Muscle of leg (tissue), 11 donors: Measurements from ENCODE around the gene CFAP299. TPM values are rescaled to one million over a fixed set of nuclear protein-coding genes. Genes with fewer than 3 reads are reported as not detected.

Source experiments
- DNase-seq: peaks from one replicate; pipeline ENCODE4 v3.0.0; 2013
- H3K27ac ChIP-seq: one replicate; pipeline ENCODE4 v1.5.1; 2013; ENCODE audit warnings: mild to moderate bottlenecking, low read length, control low read depth
- H3K27me3 ChIP-seq: one replicate; pipeline ENCODE4 v1.6.1; 2013; ENCODE audit warnings: low read length; ENCODE audit not compliant: control insufficient read depth, insufficient read depth
- H3K36me3 ChIP-seq: one replicate; pipeline ENCODE4 v1.6.1; 2013; ENCODE audit warnings: low read length; ENCODE audit not compliant: control insufficient read depth, insufficient read depth
- H3K4me1 ChIP-seq: one replicate; pipeline ENCODE4 v1.6.1; 2013; ENCODE audit warnings: low read length; ENCODE audit not compliant: control insufficient read depth, insufficient read depth
- H3K4me3 ChIP-seq: one replicate; pipeline ENCODE4 v1.5.1; 2013; ENCODE audit warnings: low read length, control low read depth
- H3K9me3 ChIP-seq: replicated peaks from 2 replicates; pipeline ENCODE4 v1.6.1; 2013; ENCODE audit warnings: low read depth, low read length; ENCODE audit not compliant: control insufficient read depth
- WGBS: methylation state at CpG from one replicate; pipeline ENCODE4 v1.1.5; 2013; ENCODE audit warnings: missing lambda C conversion rate; ENCODE audit not compliant: insufficient coverage; 5-methylcytosine and 5-hydroxymethylcytosine counted together
- polyA plus RNA-seq, 8 donors: library from polyadenylated mRNA; unstranded; fragments of 120-200 nt; gene quantifications; one replicate each; pipeline versions ENCODE4 v1.2.1 to v1.2.3, GENCODE V29; 2013; ENCODE audit warnings: inconsistent platforms in 1 of 8, low replicate concordance in 1 of 8; ENCODE audit not compliant: insufficient read length in 8 of 8, insufficient read depth in 1 of 8
- total RNA-seq: library from RNA; stranded (reverse); fragments of 120-200 nt; gene quantifications from one replicate; pipeline ENCODE4 v1.2.4, GENCODE V29; 2013

CFAP299 gene
- total and polyA plus RNA-seq, 9 donors, result 0.09 to 0.53 (median 0.35) TPM; not detected in 5

- Histone ChIP-seq H3K36me3 (no peaks in the 10 kb centered on the region), H3K27ac (no peak overlapping the region), H3K27me3 (no peaks in the 10 kb centered on the region), H3K4me1 (no peaks in the 10 kb centered on the region), H3K9me3 (no peaks in the 10 kb centered on the region), H3K4me3 (no peak overlapping the region)
- no peak for DNase-seq
Observed at GRCh38 chr4:80812145-80812544, 476.6 kb downstream of the CFAP299 start.

GRCh38 chr4:80814266-80814665 is 478.7 kb downstream of the CFAP299 start:
- H3K4me3 ChIP-seq, result no peak overlapping the region
- no peaks in the 10 kb centered on the region for H3K36me3 ChIP-seq
- H3K9me3 ChIP-seq, result no peaks in the 10 kb centered on the region
- H3K27me3 ChIP-seq, result no peaks in the 10 kb centered on the region
- DNase-seq, result peak; percentile 28
- H3K27ac ChIP-seq, result no peak overlapping the region
- H3K4me1 ChIP-seq, result no peaks in the 10 kb centered on the region
- no CpG with 5 or more reads among the region's 5 CpGs for WGBS

GRCh38 chr4:80831383-80832361 is 496.1 kb downstream of the CFAP299 start:
- peak; percentile 43 for DNase-seq
- Histone ChIP-seq H3K4me1 (no peaks in the 10 kb centered on the region), H3K27ac (no peak overlapping the region), H3K9me3 (no peaks in the 10 kb centered on the region), H3K27me3 (no peaks in the 10 kb centered on the region), H3K4me3 (no peak overlapping the region), H3K36me3 (no peaks in the 10 kb centered on the region)
- WGBS, result no CpG with 5 or more reads among the region's 5 CpGs

- DNase-seq, result peak; percentile 95
- no peak overlapping the region for H3K4me3 ChIP-seq
- no peaks in the 10 kb centered on the region for H3K4me1 ChIP-seq
- no peaks in the 10 kb centered on the region for H3K27me3 ChIP-seq
- WGBS, result no CpG with 5 or more reads among the region's 1 CpG
- H3K9me3 ChIP-seq, result peaks cover 4% of the 10 kb centered on the region
- no peaks in the 10 kb centered on the region for H3K36me3 ChIP-seq
- peak overlapping the region; percentile 15 for H3K27ac ChIP-seq
Observed at GRCh38 chr4:80839281-80839680, 503.8 kb downstream of the CFAP299 start.

GRCh38 chr4:80839792-80840191 is 504.3 kb downstream of the CFAP299 start:
- Histone ChIP-seq H3K4me1 (no peaks in the 10 kb centered on the region), H3K4me3 (no peak overlapping the region), H3K9me3 (peaks cover 4% of the 10 kb centered on the region), H3K36me3 (no peaks in the 10 kb centered on the region), H3K27me3 (no peaks in the 10 kb centered on the region), H3K27ac (no peak overlapping the region)
- DNase-seq, result no peak

GRCh38 chr4:80840396-80840795 is 504.9 kb downstream of the CFAP299 start:
- WGBS, result no CpG with 5 or more reads among the region's 1 CpG

GRCh38 chr4:80841587-80842281 is 506.2 kb downstream of the CFAP299 start:
- no peak for DNase-seq
- WGBS, result 100% methylated on average over 1 of the region's 2 CpGs
- no peak overlapping the region for H3K4me3 ChIP-seq
- H3K36me3 ChIP-seq, result no peaks in the 10 kb centered on the region
- H3K27me3 ChIP-seq, result no peaks in the 10 kb centered on the region
- H3K27ac ChIP-seq, result no peak overlapping the region
- H3K9me3 ChIP-seq, result peaks cover 4% of the 10 kb centered on the region
- H3K4me1 ChIP-seq, result no peaks in the 10 kb centered on the region

More at GRCh38 chr4:80840396-80840795, 504.9 kb downstream of the CFAP299 start:
- Histone ChIP-seq H3K9me3 (peaks cover 4% of the 10 kb centered on the region), H3K4me3 (no peak overlapping the region), H3K27me3 (no peaks in the 10 kb centered on the region), H3K4me1 (no peaks in the 10 kb centered on the region), H3K27ac (no peak overlapping the region), H3K36me3 (no peaks in the 10 kb centered on the region)
- no peak for DNase-seq

- H3K9me3 ChIP-seq, result no peaks in the 10 kb centered on the region
- DNase-seq, result no peak
- no peaks in the 10 kb centered on the region for H3K4me1 ChIP-seq
- no peaks in the 10 kb centered on the region for H3K27me3 ChIP-seq
- H3K36me3 ChIP-seq, result no peaks in the 10 kb centered on the region
- H3K4me3 ChIP-seq, result no peak overlapping the region
- H3K27ac ChIP-seq, result no peak overlapping the region
Observed at GRCh38 chr4:80846210-80846609, 510.7 kb downstream of the CFAP299 start.

GRCh38 chr4:80852061-80852460 is 516.5 kb downstream of the CFAP299 start:
- no peak overlapping the region for H3K27ac ChIP-seq

GRCh38 chr4:80873571-80873970 is 538.0 kb downstream of the CFAP299 start:
- no CpG with 5 or more reads among the region's 1 CpG for WGBS
- no peaks in the 10 kb centered on the region for H3K9me3 ChIP-seq
- H3K27me3 ChIP-seq, result no peaks in the 10 kb centered on the region
- H3K36me3 ChIP-seq, result no peaks in the 10 kb centered on the region
- no peak overlapping the region for H3K27ac ChIP-seq
- DNase-seq, result no peak
- H3K4me1 ChIP-seq, result no peaks in the 10 kb centered on the region
- H3K4me3 ChIP-seq, result no peak overlapping the region

More at GRCh38 chr4:80852061-80852460, 516.5 kb downstream of the CFAP299 start:
- WGBS, result 65% methylated on average over 2 of the region's 2 CpGs
- H3K27me3 ChIP-seq, result no peaks in the 10 kb centered on the region
- no peaks in the 10 kb centered on the region for H3K4me1 ChIP-seq
- H3K36me3 ChIP-seq, result no peaks in the 10 kb centered on the region
- DNase-seq, result no peak
- no peaks in the 10 kb centered on the region for H3K9me3 ChIP-seq
- no peak overlapping the region for H3K4me3 ChIP-seq
